Osteocyte (in vitro differentiated cells): ENCODE measurements around the gene SH3GL2. TPM values are rescaled to one million over a fixed set of nuclear protein-coding genes. Genes with fewer than 3 reads are reported as not detected.

ENCODE experiments used
- DNase-seq: peaks from one replicate; pipeline ENCODE4 v3.0.0; 2021; ENCODE audit warnings: mixed read lengths; ENCODE audit not compliant: unreplicated experiment; ENCODE audit errors: extremely low spot score
- H3K27ac Mint-ChIP-seq: one replicate; pipeline ENCODE4 v1.8.0; 2021; ENCODE audit warnings: mild to moderate bottlenecking, mixed read lengths; ENCODE audit not compliant: unreplicated experiment
- H3K27me3 Mint-ChIP-seq: one replicate; pipeline ENCODE4 v1.8.0; 2021; ENCODE audit warnings: mixed read lengths; ENCODE audit not compliant: unreplicated experiment
- H3K36me3 Mint-ChIP-seq: one replicate; pipeline ENCODE4 v1.8.0; 2021; ENCODE audit warnings: mixed read lengths; ENCODE audit not compliant: unreplicated experiment
- H3K4me1 Mint-ChIP-seq: one replicate; pipeline ENCODE4 v1.8.0; 2021; ENCODE audit warnings: mixed read lengths; ENCODE audit not compliant: unreplicated experiment
- H3K4me3 Mint-ChIP-seq: one replicate; pipeline ENCODE4 v1.8.0; 2021; ENCODE audit warnings: mild to moderate bottlenecking, moderate library complexity, mixed read lengths; ENCODE audit not compliant: unreplicated experiment
- H3K9me3 Mint-ChIP-seq: one replicate; pipeline ENCODE4 v1.8.0; 2021; ENCODE audit warnings: mixed read lengths; ENCODE audit not compliant: unreplicated experiment
- CTCF ChIP-seq: fragments of 200-600 bp; sonication (generic); IDR thresholded peaks from 2 replicates; pipeline ENCODE4 v1.5.0; 2021; ENCODE audit warnings: antibody characterized with exemption, mild to moderate bottlenecking, moderate library complexity
- total RNA-seq: library from RNA; stranded (reverse); gene quantifications from 2 replicates; pipeline ENCODE4 v1.2.1, GENCODE V29; 2021

SH3GL2 gene
- total RNA-seq, 1 donor from 2014 or later, result 0.16 TPM

GRCh38 chr9:17719053-17719452 lies 140.2 kb downstream of the SH3GL2 start:
- Mint-ChIP-seq H3K4me1 (no peaks in the 10 kb centered on the region), H3K27me3 (peaks cover 12% of the 10 kb centered on the region), H3K36me3 (no peaks in the 10 kb centered on the region), H3K27ac (no peak overlapping the region), H3K4me3 (no peak overlapping the region), H3K9me3 (peaks cover 9% of the 10 kb centered on the region)
- TF ChIP-seq CTCF, result no peak
- DNase-seq, result no peak

GRCh38 chr9:17721954-17722353 lies 143.1 kb downstream of the SH3GL2 start:
- TF ChIP-seq CTCF, result no peak
- Mint-ChIP-seq H3K36me3 (no peaks in the 10 kb centered on the region), H3K27ac (no peak overlapping the region), H3K9me3 (peaks cover 13% of the 10 kb centered on the region), H3K27me3 (peaks cover 6% of the 10 kb centered on the region), H3K4me1 (no peaks in the 10 kb centered on the region), H3K4me3 (no peak overlapping the region)
- DNase-seq, result no peak

GRCh38 chr9:17723656-17724055 lies 144.8 kb downstream of the SH3GL2 start:
- Mint-ChIP-seq H3K27me3 (peaks cover 2% of the 10 kb centered on the region), H3K36me3 (no peaks in the 10 kb centered on the region), H3K9me3 (peaks cover 13% of the 10 kb centered on the region), H3K4me1 (no peaks in the 10 kb centered on the region), H3K4me3 (no peak overlapping the region), H3K27ac (no peak overlapping the region)
- no peak for TF ChIP-seq CTCF
- DNase-seq, result no peak

GRCh38 chr9:17725399-17726010 lies 146.6 kb downstream of the SH3GL2 start:
- no peaks in the 10 kb centered on the region for H3K36me3 Mint-ChIP-seq
- H3K4me3 Mint-ChIP-seq, result no peak overlapping the region
- DNase-seq, result no peak
- no peaks in the 10 kb centered on the region for H3K4me1 Mint-ChIP-seq
- H3K27ac Mint-ChIP-seq, result no peak overlapping the region
- H3K27me3 Mint-ChIP-seq, result no peaks in the 10 kb centered on the region
- TF ChIP-seq CTCF, result no peak
- peaks cover 13% of the 10 kb centered on the region for H3K9me3 Mint-ChIP-seq

GRCh38 chr9:17726298-17726697 lies 147.4 kb downstream of the SH3GL2 start:
- Mint-ChIP-seq H3K4me3 (no peak overlapping the region), H3K27me3 (no peaks in the 10 kb centered on the region), H3K27ac (no peak overlapping the region), H3K36me3 (no peaks in the 10 kb centered on the region), H3K4me1 (no peaks in the 10 kb centered on the region), H3K9me3 (peaks cover 13% of the 10 kb centered on the region)
- TF ChIP-seq CTCF, result no peak
- DNase-seq, result no peak
